HEK293 (cell line): ENCODE results near the gene ARHGAP45.
A peak's percentile ranks its signal among the peaks of the same experiment; 100 is the strongest.

Source experiments
- CTCF ChIA-PET: fragments of 350-600 bp; formaldehyde crosslinking; extraction: SDS; loops from one replicate; lab custom pipeline; 2021; ENCODE audit warnings: antibody characterized with exemption; lab: Yijun Ruan, JAX
- POLR2A ChIA-PET: fragments of 300-600 bp; formaldehyde crosslinking; extraction: SDS; loops from one replicate; lab custom pipeline; 2020; ENCODE audit warnings: antibody characterized with exemption, inconsistent platforms; lab: Yijun Ruan, JAX
- H3K27ac ChIP-seq: fragments of 200-500 bp; sonication (Bioruptor generic); 2 replicates; pipeline ENCODE4 v1.5.1; 2014; ENCODE audit warnings: low read depth, low read length, control low read depth, inconsistent platforms; ENCODE audit errors: extremely low read depth
- H3K36me3 ChIP-seq, 2 experiments: fragments of 200-500 bp in 1 of 2; sonication (Bioruptor generic) in 1 of 2; 1 replicate in 1 of 2; 2 replicates in 1 of 2; pipeline ENCODE4 v1.5.1; 2014 to 2017; ENCODE audit warnings: inconsistent platforms in 2 of 2, low read length in 2 of 2; ENCODE audit not compliant: control insufficient read depth in 2 of 2, insufficient read depth in 1 of 2
- H3K4me1 ChIP-seq: fragments of 200-500 bp; sonication (Bioruptor generic); 2 replicates; pipeline ENCODE4 v1.5.1; 2014; ENCODE audit warnings: mild to moderate bottlenecking, low read length, inconsistent platforms; ENCODE audit not compliant: control insufficient read depth, insufficient read depth
- H3K4me3 ChIP-seq: 2 replicates; pipeline ENCODE4 v1.5.1; 2011; ENCODE audit warnings: low read depth, mild to moderate bottlenecking, control low read depth, low read length, moderate library complexity
- H3K9me3 ChIP-seq: fragments of 200-500 bp; sonication (Bioruptor generic); 2 replicates; pipeline ENCODE4 v1.5.1; 2014; ENCODE audit warnings: low read depth, low read length, inconsistent platforms; ENCODE audit not compliant: control insufficient read depth, insufficient read depth
- BCL11B ChIP-seq: fragments of 450-650 bp; formaldehyde crosslinking; IDR thresholded peaks from 2 replicates; pipeline ENCODE4 v1.5.1; 2016; ENCODE audit warnings: low read depth, missing biosample characterization, missing genetic modification characterization
- HOXD13 ChIP-seq: sonication (generic); formaldehyde crosslinking; IDR thresholded peaks from 2 replicates; pipeline ENCODE4 v1.8.0; 2022; ENCODE audit warnings: missing genetic modification reagents, borderline replicate concordance
- KLF8 ChIP-seq: fragments of 450-650 bp; formaldehyde crosslinking; IDR thresholded peaks from 2 replicates; pipeline ENCODE4 v1.5.1; 2016; ENCODE audit warnings: missing biosample characterization, missing genetic modification characterization
- ZNF133 ChIP-seq: fragments of 450-650 bp; formaldehyde crosslinking; IDR thresholded peaks from 2 replicates; pipeline ENCODE4 v1.5.1; 2016; ENCODE audit warnings: missing biosample characterization, missing genetic modification characterization
- ZNF202 ChIP-seq: fragments of 450-650 bp; formaldehyde crosslinking; IDR thresholded peaks from 2 replicates; pipeline ENCODE4 v1.5.1; 2016; ENCODE audit warnings: missing biosample characterization, missing genetic modification characterization, borderline replicate concordance
- ZNF211 ChIP-seq: fragments of 450-650 bp; formaldehyde crosslinking; IDR thresholded peaks from 2 replicates; pipeline ENCODE4 v1.5.1; 2016; ENCODE audit warnings: low read depth, missing biosample characterization, missing genetic modification characterization
- ZNF274 ChIP-seq, 2 experiments: fragments of 200-500 bp in 1 of 2; fragments of 450-650 bp in 1 of 2; sonication (Bioruptor generic) in 1 of 2; formaldehyde crosslinking in 1 of 2; IDR thresholded peaks; 2 replicates each; pipeline versions ENCODE4 v1.5.1 to v1.6.1; 2014 to 2016; ENCODE audit warnings: borderline replicate concordance in 1 of 2, inconsistent platforms in 1 of 2, low read length in 1 of 2, missing biosample characterization in 1 of 2, missing genetic modification characterization in 1 of 2
- ZNF354C ChIP-seq: fragments of 450-650 bp; formaldehyde crosslinking; IDR thresholded peaks from 2 replicates; pipeline ENCODE4 v1.5.1; 2016; ENCODE audit warnings: missing biosample characterization, missing genetic modification characterization, low read depth, borderline replicate concordance
- ZNF707 ChIP-seq: fragments of 450-650 bp; formaldehyde crosslinking; IDR thresholded peaks from 2 replicates; pipeline ENCODE4 v1.5.1; 2016; ENCODE audit warnings: missing biosample characterization, missing genetic modification characterization
- ZNF830 ChIP-seq: fragments of 450-650 bp; IDR thresholded peaks from 2 replicates; pipeline ENCODE4 v1.5.0; 2018; ENCODE audit warnings: missing biosample characterization, missing genetic modification characterization, low read depth, mild to moderate bottlenecking, moderate library complexity
- TF ChIP-seq, protein P1 (sequence below): fragments of 450-650 bp; formaldehyde crosslinking; IDR thresholded peaks from 2 replicates; pipeline ENCODE4 v1.5.1; 2016; ENCODE audit warnings: missing biosample characterization, missing genetic modification characterization
- TF ChIP-seq, protein P2 (sequence below): fragments of 450-650 bp; formaldehyde crosslinking; conservative IDR thresholded peaks from 2 replicates; pipeline ENCODE4 v1.5.1; 2016; ENCODE audit warnings: low read depth, missing biosample characterization, missing genetic modification characterization
- TF ChIP-seq, protein P3 (sequence below): fragments of 450-650 bp; formaldehyde crosslinking; IDR thresholded peaks from 2 replicates; pipeline ENCODE4 v1.5.1; 2016; ENCODE audit warnings: missing biosample characterization, missing genetic modification characterization, low read depth
- TF ChIP-seq, protein P4 (sequence below): fragments of 450-650 bp; formaldehyde crosslinking; IDR thresholded peaks from 2 replicates; pipeline ENCODE4 v1.5.1; 2016; ENCODE audit warnings: missing biosample characterization, missing genetic modification characterization, low read depth
- TF ChIP-seq, protein P5 (sequence below): fragments of 450-650 bp; formaldehyde crosslinking; IDR thresholded peaks from 2 replicates; pipeline ENCODE4 v1.5.1; 2016; ENCODE audit warnings: missing biosample characterization, missing genetic modification characterization
- TF ChIP-seq, protein P6 (sequence below): fragments of 450-650 bp; formaldehyde crosslinking; IDR thresholded peaks from 2 replicates; pipeline ENCODE4 v1.5.1; 2016; ENCODE audit warnings: missing biosample characterization, missing genetic modification characterization

The ARHGAP45 gene

DNA sequence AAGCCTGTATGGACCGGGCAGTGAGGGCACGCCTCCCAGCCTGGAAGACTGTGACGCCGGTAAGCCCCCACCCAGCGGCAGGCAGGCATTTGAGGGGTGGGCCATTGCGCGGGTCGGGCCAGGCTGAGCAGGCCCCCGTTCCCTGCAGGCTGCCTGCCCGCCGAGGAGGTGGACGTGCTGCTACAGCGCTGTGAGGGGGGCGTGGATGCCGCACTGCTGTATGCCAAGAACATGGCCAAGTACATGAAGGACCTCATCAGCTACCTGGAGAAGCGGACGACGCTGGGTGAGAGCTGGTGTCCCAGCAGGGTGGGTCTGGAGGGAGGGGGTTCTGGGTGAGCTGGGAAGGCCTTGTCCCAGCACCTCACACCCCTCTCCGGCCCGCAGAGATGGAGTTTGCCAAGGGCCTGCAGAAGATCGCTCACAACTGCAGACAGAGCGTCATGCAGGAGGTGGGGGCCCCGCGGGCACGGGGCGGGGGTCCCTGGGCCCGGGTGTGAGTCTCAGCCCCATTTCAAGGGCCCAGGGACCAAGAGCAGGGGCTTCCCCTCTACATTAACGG lies 7.1 kb downstream of the ARHGAP45 start (continued):
- TF ChIP-seq, protein P1, sequence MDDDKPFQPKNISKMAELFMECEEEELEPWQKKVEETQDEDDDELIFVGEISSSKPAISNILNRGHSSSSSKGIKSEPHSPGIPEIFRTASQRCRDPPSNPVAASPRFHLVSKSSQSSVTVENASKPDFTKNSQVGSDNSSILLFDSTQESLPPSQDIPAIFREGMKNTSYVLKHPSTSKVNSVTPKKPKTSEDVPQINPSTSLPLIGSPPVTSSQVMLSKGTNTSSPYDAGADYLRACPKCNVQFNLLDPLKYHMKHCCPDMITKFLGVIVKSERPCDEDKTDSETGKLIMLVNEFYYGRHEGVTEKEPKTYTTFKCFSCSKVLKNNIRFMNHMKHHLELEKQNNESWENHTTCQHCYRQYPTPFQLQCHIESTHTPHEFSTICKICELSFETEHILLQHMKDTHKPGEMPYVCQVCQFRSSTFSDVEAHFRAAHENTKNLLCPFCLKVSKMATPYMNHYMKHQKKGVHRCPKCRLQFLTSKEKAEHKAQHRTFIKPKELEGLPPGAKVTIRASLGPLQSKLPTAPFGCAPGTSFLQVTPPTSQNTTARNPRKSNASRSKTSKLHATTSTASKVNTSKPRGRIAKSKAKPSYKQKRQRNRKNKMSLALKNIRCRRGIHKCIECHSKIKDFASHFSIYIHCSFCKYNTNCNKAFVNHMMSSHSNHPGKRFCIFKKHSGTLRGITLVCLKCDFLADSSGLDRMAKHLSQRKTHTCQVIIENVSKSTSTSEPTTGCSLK (tag by site-specific recombination) = no peak

DNA sequence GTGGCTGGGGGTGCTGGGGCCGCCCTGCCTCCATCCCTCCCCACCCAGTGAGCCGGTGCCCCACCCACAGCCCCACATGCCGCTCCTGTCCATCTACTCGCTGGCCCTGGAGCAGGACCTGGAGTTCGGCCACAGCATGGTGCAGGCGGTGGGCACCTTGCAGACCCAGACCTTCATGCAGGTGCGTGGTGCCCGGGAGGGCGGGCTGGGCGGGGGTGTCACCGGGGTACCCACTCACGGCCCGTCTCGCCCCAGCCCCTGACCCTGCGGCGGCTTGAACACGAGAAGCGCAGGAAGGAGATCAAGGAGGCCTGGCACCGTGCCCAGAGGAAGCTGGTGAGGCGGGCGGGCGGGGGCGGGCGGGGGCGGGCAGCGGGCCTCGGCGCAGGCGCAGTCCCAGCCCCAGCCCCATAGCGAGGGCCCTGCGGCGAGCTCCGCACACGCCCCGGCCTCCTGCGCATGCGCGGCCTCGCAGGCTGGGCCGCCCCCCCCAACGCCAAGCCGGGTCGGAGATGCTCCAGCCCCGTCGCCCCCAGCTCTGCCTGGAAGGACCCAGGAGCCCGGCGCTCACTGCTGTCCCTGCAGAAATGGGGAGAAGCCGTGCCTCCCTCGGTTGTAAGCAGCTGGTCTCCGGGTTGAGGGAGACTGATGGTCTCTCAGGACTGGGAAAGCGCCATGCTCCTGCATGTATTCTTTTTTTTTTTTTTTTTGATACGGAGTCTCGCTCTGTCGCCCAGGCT lies 7.7 kb downstream of the ARHGAP45 start:
- Histone ChIP-seq H3K4me1 (no peaks in the 10 kb centered on the region), H3K9me3 (no peaks in the 10 kb centered on the region), H3K4me3 (no peak overlapping the region), H3K27ac (no peak overlapping the region), H3K36me3 (no peaks in the 10 kb centered on the region)
- POLR2A ChIA-PET = interaction anchor here (0.7 to 2.0 kb wide), 2 partner anchors 11 to 178 kb away, joined by 3 to 8 read pairs; no protein-coding TSS in a partner anchor
- CTCF ChIA-PET = interaction anchor here (0.6 to 2.1 kb wide), 2 partner anchors 9 to 53 kb away, joined by 3 to 6 read pairs; partner anchors contain the start of gene RNU6-2
- TF ChIP-seq, protein P2, sequence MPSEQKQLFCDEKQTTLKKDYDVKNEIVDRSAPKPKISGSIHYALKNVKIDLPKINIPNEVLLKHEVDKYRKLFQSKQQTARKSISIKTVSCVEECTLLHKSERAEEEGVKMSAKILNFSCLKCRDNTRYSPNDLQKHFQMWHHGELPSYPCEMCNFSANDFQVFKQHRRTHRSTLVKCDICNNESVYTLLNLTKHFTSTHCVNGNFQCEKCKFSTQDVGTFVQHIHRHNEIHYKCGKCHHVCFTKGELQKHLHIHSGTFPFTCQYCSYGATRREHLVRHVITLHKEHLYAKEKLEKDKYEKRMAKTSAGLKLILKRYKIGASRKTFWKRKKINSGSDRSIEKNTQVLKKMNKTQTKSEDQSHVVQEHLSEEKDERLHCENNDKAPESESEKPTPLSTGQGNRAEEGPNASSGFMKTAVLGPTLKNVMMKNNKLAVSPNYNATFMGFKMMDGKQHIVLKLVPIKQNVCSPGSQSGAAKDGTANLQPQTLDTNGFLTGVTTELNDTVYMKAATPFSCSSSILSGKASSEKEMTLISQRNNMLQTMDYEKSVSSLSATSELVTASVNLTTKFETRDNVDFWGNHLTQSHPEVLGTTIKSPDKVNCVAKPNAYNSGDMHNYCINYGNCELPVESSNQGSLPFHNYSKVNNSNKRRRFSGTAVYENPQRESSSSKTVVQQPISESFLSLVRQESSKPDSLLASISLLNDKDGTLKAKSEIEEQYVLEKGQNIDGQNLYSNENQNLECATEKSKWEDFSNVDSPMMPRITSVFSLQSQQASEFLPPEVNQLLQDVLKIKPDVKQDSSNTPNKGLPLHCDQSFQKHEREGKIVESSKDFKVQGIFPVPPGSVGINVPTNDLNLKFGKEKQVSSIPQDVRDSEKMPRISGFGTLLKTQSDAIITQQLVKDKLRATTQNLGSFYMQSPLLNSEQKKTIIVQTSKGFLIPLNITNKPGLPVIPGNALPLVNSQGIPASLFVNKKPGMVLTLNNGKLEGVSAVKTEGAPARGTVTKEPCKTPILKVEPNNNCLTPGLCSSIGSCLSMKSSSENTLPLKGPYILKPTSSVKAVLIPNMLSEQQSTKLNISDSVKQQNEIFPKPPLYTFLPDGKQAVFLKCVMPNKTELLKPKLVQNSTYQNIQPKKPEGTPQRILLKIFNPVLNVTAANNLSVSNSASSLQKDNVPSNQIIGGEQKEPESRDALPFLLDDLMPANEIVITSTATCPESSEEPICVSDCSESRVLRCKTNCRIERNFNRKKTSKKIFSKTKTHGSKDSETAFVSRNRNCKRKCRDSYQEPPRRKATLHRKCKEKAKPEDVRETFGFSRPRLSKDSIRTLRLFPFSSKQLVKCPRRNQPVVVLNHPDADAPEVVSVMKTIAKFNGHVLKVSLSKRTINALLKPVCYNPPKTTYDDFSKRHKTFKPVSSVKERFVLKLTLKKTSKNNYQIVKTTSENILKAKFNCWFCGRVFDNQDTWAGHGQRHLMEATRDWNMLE (tag by site-specific recombination) = no peak
- TF ChIP-seq ZNF274 (IDR thresholded peaks at IDR 0.05; ENCODE audit: low read length) (no peak), ZNF274 (tag by site-specific recombination; IDR thresholded peaks at IDR 0.05; ENCODE audit: borderline replicate concordance) (no peak), ZNF202 (tag by site-specific recombination) (no peak), HOXD13 (CRISPR knock-in tag) (no peak), ZNF707 (tag by site-specific recombination) (no peak), ZNF133 (no peak), KLF8 (tag by site-specific recombination) (0 out of 2 replicates have a peak, but pooled peaks have one; percentile 25), BCL11B (tag by site-specific recombination) (no peak), ZNF830 (tag by site-specific recombination) (no peak), ZNF354C (no peak), ZNF211 (tag by site-specific recombination) (no peak)
- TF ChIP-seq, protein P3, sequence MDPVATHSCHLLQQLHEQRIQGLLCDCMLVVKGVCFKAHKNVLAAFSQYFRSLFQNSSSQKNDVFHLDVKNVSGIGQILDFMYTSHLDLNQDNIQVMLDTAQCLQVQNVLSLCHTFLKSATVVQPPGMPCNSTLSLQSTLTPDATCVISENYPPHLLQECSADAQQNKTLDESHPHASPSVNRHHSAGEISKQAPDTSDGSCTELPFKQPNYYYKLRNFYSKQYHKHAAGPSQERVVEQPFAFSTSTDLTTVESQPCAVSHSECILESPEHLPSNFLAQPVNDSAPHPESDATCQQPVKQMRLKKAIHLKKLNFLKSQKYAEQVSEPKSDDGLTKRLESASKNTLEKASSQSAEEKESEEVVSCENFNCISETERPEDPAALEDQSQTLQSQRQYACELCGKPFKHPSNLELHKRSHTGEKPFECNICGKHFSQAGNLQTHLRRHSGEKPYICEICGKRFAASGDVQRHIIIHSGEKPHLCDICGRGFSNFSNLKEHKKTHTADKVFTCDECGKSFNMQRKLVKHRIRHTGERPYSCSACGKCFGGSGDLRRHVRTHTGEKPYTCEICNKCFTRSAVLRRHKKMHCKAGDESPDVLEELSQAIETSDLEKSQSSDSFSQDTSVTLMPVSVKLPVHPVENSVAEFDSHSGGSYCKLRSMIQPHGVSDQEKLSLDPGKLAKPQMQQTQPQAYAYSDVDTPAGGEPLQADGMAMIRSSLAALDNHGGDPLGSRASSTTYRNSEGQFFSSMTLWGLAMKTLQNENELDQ (tag by site-specific recombination) = no peak
- TF ChIP-seq, protein P4, sequence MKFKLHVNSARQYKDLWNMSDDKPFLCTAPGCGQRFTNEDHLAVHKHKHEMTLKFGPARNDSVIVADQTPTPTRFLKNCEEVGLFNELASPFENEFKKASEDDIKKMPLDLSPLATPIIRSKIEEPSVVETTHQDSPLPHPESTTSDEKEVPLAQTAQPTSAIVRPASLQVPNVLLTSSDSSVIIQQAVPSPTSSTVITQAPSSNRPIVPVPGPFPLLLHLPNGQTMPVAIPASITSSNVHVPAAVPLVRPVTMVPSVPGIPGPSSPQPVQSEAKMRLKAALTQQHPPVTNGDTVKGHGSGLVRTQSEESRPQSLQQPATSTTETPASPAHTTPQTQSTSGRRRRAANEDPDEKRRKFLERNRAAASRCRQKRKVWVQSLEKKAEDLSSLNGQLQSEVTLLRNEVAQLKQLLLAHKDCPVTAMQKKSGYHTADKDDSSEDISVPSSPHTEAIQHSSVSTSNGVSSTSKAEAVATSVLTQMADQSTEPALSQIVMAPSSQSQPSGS = no peak
- TF ChIP-seq, protein P5, sequence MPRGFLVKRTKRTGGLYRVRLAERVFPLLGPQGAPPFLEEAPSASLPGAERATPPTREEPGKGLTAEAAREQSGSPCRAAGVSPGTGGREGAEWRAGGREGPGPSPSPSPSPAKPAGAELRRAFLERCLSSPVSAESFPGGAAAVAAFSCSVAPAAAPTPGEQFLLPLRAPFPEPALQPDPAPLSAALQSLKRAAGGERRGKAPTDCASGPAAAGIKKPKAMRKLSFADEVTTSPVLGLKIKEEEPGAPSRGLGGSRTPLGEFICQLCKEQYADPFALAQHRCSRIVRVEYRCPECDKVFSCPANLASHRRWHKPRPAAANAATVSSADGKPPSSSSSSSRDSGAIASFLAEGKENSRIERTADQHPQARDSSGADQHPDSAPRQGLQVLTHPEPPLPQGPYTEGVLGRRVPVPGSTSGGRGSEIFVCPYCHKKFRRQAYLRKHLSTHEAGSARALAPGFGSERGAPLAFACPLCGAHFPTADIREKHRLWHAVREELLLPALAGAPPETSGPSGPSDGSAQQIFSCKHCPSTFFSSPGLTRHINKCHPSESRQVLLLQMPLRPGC (tag by site-specific recombination) = no peak
- TF ChIP-seq, protein P6, sequence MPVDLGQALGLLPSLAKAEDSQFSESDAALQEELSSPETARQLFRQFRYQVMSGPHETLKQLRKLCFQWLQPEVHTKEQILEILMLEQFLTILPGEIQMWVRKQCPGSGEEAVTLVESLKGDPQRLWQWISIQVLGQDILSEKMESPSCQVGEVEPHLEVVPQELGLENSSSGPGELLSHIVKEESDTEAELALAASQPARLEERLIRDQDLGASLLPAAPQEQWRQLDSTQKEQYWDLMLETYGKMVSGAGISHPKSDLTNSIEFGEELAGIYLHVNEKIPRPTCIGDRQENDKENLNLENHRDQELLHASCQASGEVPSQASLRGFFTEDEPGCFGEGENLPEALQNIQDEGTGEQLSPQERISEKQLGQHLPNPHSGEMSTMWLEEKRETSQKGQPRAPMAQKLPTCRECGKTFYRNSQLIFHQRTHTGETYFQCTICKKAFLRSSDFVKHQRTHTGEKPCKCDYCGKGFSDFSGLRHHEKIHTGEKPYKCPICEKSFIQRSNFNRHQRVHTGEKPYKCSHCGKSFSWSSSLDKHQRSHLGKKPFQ = no peak
